Ovary (tissue), 3 donors: ENCODE measurements around the gene KCNJ4.
"Not testable (repeated sequence)": the region's sequence is repeated elsewhere in the genome, so short reads cannot be mapped to it uniquely, and the experiment has no call there.

ENCODE experiments used
- POLR2A ChIP-seq: fragments of 450-650 bp; IDR thresholded peaks from one replicate; pipeline ENCODE4 v1.6.1; 2017; ENCODE audit warnings: antibody characterized with exemption, mild to moderate bottlenecking, moderate library complexity
- TF ChIP-seq, protein P1 (sequence below), 3 donors: fragments of 450-650 bp in 2 of 3; fragments of 200-600 bp in 1 of 3; IDR thresholded peaks; one replicate each; pipeline versions ENCODE4 v1.5.1 to v1.8.0; 2016 to 2022; ENCODE audit warnings: antibody characterized with exemption in 3 of 3, mild to moderate bottlenecking in 1 of 3
- donor health status: DM: no; HTN: no; CAD: no.

DNA sequence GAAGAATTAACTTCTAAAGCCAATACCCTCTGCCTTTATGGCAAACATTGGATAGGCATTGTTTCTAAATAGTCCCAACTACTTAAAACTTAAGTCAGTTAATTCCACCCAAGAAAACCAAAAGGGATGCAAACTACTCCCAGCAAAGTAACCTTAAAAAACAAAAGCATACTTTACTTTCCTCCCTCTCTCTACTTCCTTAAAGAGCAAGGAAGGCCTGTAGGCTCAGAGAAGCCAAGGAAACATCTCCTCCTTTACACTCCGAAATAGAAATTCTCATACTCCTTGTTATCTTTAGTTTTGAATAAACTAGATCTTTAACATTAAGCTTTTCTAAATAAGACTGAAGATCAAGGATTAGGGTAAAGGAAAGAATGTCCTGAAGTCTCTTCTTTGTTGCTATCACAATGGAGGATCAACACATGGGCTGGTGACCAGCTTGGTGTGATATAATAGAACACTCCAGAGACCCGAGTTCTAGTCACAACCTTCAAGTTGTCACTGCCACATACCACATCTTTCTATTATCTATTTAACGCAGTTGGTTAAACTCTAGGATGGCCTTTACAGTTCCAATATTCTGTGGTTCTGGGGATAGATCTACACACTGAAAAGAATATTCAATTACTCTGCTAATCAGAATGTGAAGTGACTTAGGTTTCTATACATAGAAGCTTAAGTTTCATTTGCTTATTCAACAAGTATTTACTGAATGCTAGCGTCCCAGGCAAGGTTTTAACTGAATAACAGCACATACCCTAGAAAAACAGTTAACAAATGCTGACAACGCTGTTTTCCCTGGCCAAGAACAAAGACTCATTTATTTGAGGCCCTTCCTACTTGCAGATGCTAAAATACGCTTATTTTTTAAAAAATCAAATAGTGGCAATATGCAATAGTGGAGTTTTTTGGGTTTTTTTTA lies 66.2 kb downstream of the KCNJ4 start:
- TF ChIP-seq, protein P1, sequence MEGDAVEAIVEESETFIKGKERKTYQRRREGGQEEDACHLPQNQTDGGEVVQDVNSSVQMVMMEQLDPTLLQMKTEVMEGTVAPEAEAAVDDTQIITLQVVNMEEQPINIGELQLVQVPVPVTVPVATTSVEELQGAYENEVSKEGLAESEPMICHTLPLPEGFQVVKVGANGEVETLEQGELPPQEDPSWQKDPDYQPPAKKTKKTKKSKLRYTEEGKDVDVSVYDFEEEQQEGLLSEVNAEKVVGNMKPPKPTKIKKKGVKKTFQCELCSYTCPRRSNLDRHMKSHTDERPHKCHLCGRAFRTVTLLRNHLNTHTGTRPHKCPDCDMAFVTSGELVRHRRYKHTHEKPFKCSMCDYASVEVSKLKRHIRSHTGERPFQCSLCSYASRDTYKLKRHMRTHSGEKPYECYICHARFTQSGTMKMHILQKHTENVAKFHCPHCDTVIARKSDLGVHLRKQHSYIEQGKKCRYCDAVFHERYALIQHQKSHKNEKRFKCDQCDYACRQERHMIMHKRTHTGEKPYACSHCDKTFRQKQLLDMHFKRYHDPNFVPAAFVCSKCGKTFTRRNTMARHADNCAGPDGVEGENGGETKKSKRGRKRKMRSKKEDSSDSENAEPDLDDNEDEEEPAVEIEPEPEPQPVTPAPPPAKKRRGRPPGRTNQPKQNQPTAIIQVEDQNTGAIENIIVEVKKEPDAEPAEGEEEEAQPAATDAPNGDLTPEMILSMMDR (IDR thresholded peaks at IDR 0.05): not testable (repeated sequence)
- not testable (repeated sequence) for TF ChIP-seq POLR2A
